Measurements from ENCODE around the gene SYNE1. TPM values are rescaled to one million over a fixed set of nuclear protein-coding genes. Genes with fewer than 3 reads are reported as not detected.
A peak's percentile ranks its signal among the peaks of the same experiment; 100 is the strongest.

SYNE1 gene
- total and polyA plus RNA-seq, 2 of the 8 experiments (the other 6 are each of a cell fraction or from before 2014, with no cell fraction given), result 2.8 to 5.5 TPM

DNA sequence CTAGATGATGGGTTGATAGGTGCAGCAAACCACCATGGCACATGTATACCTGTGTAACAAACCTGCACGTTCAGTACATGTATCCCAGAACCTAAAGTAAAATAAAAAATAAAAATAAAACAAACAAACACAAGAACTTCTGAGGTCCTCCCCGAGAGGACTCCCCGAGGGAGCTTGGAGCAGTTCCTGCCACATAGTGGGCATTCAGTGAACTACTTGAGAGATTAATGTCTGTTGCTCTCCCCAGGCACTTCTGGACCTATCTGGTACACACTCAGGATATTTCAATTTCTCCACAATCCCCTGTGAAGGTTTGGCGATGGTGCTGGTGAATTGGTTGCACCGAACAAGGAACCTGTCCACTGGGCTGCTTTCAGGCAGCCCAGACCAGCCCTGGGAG lies 518.5 kb downstream of the SYNE1 start:
- Histone ChIP-seq H3K27ac (ENCODE audit: low read depth, low read length) (no peak overlapping the region), H3K14ac (ENCODE audit: insufficient read length) (no peak overlapping the region), H2BK5ac (ENCODE audit: low read depth, low read length) (no peak overlapping the region), H2BK20ac (ENCODE audit: low read length) (no peak overlapping the region), H4K8ac (ENCODE audit: extremely low read depth, insufficient read depth, low read length) (no peak overlapping the region), H2AK5ac (ENCODE audit: low read depth, low read length) (no peak overlapping the region), H3K9me3 (ENCODE audit: insufficient read depth in 2 of 2, low read depth in 1 of 2, low read length in 1 of 2) (no peaks in the 10 kb centered on the region), H3K27me3 (replicated peaks in 1 of 4; ENCODE audit: control insufficient read depth in 3 of 4, extremely low read depth in 1 of 4, insufficient read depth in 3 of 4, low read length in 3 of 4) (no peaks in the 10 kb centered on the region), H3K18ac (ENCODE audit: extremely low read depth, low read length) (no peak overlapping the region), H4K91ac (replicated peaks; ENCODE audit: insufficient read length, low read length) (no peak overlapping the region), H4K20me1 (replicated peaks in 1 of 2; ENCODE audit: control insufficient read depth in 1 of 2, insufficient read depth in 2 of 2, low read length in 2 of 2) (no peaks in the 10 kb centered on the region), H3K9ac (replicated peaks in 1 of 4; ENCODE audit: extremely low read depth in 1 of 4, low read depth in 3 of 4, low read length in 3 of 4) (no peak overlapping the region), H3K4me3 (ENCODE audit: extremely low read depth in 1 of 4, insufficient read depth in 2 of 4, low read depth in 3 of 4, low read length in 4 of 4) (no peak overlapping the region), H3K4ac (replicated peaks; ENCODE audit: insufficient read length, low read depth, low read length) (no peak overlapping the region), H3K23ac (ENCODE audit: insufficient read length) (no peak overlapping the region), H2BK15ac (ENCODE audit: low read length) (no peak overlapping the region), H3K79me2 (ENCODE audit: control insufficient read depth in 1 of 2, insufficient read depth in 2 of 2, low read length in 2 of 2) (no peaks in the 10 kb centered on the region), H4K5ac (ENCODE audit: insufficient read length, low read depth, low read length) (no peak overlapping the region), H3K4me1 (replicated peaks in 1 of 4; ENCODE audit: control insufficient read depth in 3 of 4, insufficient read depth in 4 of 4, low read length in 3 of 4) (no peaks in the 10 kb centered on the region), H3K36me3 (ENCODE audit: control insufficient read depth in 2 of 4, insufficient read depth in 4 of 4, low read length in 3 of 4) (no peaks in the 10 kb centered on the region), H2BK120ac (replicated peaks; ENCODE audit: low read depth, low read length) (no peak overlapping the region), H3K56ac (replicated peaks; ENCODE audit: insufficient read length, low read depth, low read length) (no peak overlapping the region), H2AFZ (ENCODE audit: low read length) (no peak overlapping the region), H3K79me1 (ENCODE audit: low read depth, low read length) (no peaks in the 10 kb centered on the region), H3K4me2 (ENCODE audit: insufficient read depth in 1 of 2, low read depth in 2 of 2, low read length in 2 of 2) (no peak overlapping the region), H2BK12ac (ENCODE audit: low read depth, low read length) (no peak overlapping the region), H3K23me2 (ENCODE audit: low read depth, low read length) (no peaks in the 10 kb centered on the region)
- no peak for DNase-seq (ENCODE audit: low read depth in 1 of 2, low spot score in 2 of 2)
- ChIA-PET CTCF (ENCODE audit: partially characterized antibody) (interaction anchor here (0.8 to 1.6 kb wide), 9 partner anchors 8 to 352 kb away, joined by 3 to 9 read pairs (median 3); no protein-coding TSS in a partner anchor), POLR2A (ENCODE audit: partially characterized antibody) (no interaction called here)
- TF ChIP-seq RAD21 (IDR thresholded peaks at IDR 0.05 in 1 of 2, conservative IDR thresholded peaks at IDR 0.05 in 1 of 2; ENCODE audit: low read depth in 2 of 2, low read length in 2 of 2) (peak; percentile 7 to 21; a peak in 1 of 4 replicates), GABPA (IDR thresholded peaks at IDR 0.05; ENCODE audit: borderline replicate concordance, insufficient read depth, low read length) (no peak)
- FAIRE-seq, result no peak
- 97% methylated on average over 5 of the region's 5 CpGs; no CpG with 5 or more reads in 1 of the 2 experiments for WGBS, 2 experiments (ENCODE audit: extremely low coverage in 1 of 2, insufficient coverage in 1 of 2, insufficient read length in 1 of 2, insufficient replicate concordance in 2 of 2, low coverage in 1 of 2, low lambda C conversion rate in 2 of 2, missing lambda C conversion rate in 1 of 2)

All from H1 (cell line).